PC-9 (cell line): ENCODE measurements around the gene ELK4.

Experiments
- EZH2 ChIP-seq: fragments of 200-600 bp; sonication (generic); IDR thresholded peaks from 2 replicates; pipeline ENCODE4 v1.8.0; 2017; ENCODE audit warnings: antibody characterized with exemption, low read depth
- TF ChIP-seq, protein P1 (sequence below): fragments of 200-600 bp; sonication (generic); conservative IDR thresholded peaks from 2 replicates; pipeline ENCODE4 v1.6.1; 2017; ENCODE audit warnings: mixed run types, antibody characterized with exemption, mild to moderate bottlenecking, moderate library complexity

DNA sequence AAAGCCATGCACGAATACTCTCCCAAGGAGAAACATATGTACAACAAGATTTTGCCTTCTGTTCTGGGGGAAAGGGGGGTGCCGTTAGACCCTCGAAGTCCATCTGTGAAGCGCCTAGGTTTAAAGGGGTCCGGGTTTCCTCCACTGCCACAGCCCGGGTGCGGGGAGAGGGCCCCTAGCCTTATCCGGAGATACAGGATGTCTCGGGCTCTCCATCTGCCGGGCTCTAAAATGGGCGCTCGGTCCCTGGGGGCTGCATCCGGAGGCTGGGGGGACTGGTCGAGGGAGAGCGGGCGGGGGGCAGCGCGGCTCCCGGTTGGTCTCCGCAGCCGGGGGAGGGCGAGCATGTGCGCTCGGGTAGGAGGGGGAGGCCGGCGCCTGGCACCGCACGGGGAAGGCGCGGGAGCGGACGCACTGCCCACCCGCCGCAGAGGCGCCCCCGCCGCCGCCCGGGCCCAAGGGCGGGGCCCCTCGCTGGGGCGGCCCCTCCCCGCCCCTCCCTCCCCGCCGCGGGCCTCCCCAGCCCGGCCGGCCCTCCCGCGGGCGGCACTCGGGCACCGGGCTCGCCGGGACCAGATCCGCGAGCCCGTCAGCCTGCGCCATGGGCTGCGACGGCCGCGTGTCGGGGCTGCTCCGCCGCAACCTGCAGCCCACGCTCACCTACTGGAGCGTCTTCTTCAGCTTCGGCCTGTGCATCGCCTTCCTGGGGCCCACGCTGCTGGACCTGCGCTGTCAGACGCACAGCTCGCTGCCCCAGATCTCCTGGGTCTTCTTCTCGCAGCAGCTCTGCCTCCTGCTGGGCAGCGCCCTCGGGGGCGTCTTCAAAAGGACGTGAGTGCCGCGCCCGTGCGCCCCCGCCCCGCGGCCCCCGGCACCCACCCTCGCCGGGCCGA lies 63.1 kb downstream of the ELK4 start:
- TF ChIP-seq, protein P1, sequence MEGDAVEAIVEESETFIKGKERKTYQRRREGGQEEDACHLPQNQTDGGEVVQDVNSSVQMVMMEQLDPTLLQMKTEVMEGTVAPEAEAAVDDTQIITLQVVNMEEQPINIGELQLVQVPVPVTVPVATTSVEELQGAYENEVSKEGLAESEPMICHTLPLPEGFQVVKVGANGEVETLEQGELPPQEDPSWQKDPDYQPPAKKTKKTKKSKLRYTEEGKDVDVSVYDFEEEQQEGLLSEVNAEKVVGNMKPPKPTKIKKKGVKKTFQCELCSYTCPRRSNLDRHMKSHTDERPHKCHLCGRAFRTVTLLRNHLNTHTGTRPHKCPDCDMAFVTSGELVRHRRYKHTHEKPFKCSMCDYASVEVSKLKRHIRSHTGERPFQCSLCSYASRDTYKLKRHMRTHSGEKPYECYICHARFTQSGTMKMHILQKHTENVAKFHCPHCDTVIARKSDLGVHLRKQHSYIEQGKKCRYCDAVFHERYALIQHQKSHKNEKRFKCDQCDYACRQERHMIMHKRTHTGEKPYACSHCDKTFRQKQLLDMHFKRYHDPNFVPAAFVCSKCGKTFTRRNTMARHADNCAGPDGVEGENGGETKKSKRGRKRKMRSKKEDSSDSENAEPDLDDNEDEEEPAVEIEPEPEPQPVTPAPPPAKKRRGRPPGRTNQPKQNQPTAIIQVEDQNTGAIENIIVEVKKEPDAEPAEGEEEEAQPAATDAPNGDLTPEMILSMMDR = no peak
- no peak for TF ChIP-seq EZH2
